ENCODE measurements around the gene ACTG1.

The ACTG1 gene

DNA sequence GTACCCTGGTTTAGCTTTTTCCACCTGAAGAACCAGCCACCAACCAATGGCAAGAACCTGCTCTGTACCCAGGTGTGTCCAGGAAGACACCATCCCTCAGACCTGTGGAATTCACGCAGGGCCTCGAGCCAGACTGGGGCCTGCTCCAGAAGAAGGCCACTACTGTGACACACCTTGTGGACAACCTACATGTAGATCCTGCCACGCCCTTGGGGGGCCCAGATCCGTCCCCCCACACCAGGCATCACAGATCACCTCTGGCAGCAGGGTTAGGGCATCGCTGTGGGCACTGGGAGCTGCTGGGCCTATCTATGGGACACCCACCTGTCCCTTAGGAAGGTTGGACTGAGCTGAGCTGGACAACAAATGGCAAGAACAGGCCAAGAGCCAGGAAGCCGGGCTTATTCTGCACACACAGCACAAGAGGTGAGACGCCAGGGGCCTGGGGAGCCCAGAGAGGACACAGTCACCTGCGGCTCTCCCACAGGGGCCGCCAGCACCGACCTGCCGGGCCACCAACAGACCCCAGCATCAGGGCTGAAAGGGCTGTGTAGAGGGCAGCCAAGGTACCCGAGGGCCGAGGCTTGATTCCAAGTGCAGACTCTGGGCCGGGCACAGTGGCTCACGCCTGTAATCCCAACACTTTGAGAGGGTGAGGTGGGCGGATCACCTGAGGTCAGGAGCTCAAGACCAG, 31.8 kb upstream of the ACTG1 start:
- no peak for DNase-seq

DNA sequence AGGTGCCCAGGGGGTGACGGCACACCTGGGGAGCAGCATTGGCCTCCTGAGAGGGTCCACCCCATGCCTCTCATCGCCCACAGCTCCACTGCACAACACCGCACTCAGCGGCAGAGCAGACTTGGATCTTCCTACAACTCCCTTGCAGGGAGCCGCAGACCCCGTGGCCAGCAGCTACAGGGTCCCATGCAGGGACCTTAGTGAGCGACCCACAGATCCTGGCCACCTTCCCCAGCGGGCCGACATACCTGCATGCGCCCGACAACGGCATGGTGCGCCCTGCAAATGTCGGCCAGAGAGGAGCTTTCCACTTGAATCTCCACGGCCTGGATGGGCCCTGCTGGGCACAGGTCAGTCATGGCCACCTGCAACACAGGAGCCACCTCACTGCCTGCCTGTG, 31.2 kb upstream of the ACTG1 start:
- no peak for DNase-seq

DNA sequence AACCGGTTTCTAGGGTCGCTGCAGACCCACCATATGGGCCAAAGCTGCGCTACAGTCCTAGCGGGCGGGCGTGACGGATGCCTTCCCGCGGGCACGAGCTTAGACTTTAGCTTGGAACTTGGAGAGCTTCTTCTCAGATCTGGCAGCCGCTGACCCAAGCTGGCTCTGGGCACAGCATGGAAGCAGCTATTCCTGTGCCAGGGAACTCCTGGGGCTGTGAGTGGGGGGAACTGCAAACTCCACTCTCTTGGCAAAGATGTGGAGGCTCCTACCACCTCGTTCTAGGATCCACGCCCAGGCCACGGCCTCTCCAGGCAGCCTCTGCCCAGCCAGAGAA, 30.7 kb upstream of the ACTG1 start:
- DNase-seq = no peak

DNA sequence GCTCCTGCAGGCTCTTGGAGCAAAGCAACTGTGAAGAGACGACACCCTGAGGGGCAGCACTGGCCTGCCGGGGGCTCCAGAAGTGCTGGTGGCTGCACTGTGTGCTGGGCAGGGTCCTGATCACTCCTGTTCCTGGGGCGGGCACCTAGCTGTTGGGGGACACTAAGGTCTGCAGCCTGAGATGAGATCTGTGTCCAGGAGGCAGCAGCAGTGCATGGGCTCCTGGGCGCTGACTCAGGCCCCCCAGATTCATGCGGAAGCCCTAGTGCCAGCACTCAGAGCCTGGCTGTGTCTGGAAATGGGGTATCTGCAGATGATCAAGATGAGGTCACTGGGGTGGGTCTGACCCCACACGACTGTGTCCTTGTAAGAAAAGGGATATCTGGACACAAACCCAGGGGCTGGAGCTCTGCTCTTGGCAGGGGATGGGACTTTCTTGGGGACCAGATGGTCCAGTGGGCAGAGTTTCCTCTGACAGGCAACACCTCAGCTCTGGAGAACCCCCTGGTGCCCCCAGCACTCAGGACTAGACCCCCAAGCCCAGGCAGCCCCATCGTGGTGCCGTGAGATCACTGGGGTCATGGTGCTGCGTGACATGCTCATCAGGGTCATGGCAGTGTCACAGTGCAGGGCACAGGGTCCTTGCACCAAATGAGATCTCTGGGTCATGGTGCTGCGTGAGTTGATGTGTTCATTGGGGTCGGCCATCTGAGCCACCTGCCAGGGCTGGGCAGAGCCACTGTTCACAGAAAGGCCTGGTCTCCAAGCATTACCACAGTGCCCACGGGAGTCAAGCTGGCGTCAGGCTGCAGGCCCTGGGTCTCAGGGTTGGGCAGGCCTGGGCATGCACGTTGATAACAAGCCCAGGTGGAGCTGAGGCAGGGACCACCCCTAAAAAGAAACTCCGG, 30.1 kb upstream of the ACTG1 start:
- DNase-seq = no peak

DNA sequence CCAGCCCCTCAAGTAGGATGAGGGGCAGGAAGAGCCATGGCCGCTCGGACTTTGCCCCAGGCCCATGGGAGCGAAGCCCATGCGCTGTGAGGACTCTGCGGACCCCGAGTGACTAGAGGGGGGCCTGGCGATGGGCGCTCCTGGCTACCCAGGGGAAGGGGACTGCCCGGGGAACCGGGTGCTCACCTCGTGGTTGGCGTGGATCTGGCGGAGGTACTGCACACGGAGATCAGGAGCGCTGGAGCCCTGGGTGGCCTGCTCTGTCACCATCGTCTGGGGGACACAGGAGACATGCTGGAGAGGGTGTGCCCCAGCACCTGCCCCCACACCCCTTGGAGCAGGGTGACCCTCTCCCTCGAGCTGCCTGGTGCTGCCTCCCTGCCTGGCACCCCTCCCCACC, 28.5 kb upstream of the ACTG1 start:
- DNase-seq = no peak

DNA sequence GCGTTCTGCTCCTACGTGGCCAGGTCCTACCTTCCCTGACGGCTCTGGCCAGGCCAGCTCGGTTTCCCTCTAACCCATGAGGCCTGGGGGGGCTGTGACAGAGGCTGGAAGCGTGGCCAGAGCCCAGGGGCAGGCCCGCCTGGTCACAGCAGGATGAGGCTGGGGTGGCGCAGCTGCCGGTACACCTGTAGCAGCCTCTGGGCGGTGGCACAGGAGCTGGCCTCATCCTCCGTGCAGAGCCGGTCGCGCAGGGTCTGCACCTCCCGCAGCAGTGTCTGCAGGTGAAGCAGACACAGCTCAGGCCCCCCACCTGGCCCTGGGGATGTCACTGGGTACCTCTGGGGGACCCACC, 28.1 kb upstream of the ACTG1 start:
- no peak for DNase-seq

DNA sequence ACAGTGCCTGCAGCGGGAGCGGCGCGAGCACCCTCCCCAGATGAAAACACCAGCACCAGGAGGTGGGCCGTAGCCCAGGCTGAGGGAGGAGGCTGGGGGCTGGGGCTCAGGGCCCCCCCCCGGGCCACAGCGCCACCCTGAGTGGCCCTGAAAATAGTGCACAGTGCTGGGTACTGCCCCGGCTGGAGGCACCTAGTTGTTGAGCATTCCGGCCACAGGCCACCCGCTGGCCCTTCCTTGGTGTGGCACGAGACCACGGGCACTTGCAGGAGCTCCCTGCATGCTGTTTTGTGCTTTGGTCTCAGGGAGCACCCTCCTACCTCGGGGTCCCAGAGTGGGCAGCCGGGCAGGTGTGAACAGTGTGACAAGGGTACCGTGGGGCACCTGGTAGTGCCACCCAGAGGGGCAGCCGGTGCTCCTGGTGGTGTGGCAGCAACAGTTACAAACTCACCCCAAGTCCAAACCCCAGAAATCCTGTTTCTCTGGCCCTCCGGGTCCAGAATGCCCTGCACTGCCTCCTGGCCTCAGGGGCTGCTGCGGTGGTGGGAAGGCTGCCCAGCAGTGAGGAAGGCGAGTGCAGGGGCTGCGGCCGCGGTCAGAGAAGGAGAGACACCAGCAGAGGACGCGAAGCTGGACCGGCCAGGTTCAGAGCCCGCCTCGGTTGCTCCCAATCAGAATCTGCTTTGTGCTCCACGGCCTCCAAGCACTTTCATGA, 27.5 kb upstream of the ACTG1 start:
- DNase-seq = no peak

DNA sequence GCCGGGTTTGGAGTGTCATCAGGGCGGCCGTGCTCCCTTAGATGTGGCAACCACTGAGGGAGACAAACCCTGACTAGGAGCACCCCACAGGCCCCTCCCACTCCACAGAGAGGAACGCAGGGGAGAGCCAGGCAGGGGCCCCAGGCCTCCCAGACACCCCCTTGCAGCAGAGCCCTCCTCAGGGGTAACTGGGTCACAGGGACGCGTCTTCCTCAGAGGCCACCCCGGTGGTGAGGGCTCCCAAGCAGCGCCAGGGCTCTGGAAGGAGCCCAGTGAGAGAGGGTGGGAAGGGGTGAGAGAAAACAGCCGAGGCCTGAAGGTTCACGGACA, 26.9 kb upstream of the ACTG1 start:
- no peak for DNase-seq

DNA sequence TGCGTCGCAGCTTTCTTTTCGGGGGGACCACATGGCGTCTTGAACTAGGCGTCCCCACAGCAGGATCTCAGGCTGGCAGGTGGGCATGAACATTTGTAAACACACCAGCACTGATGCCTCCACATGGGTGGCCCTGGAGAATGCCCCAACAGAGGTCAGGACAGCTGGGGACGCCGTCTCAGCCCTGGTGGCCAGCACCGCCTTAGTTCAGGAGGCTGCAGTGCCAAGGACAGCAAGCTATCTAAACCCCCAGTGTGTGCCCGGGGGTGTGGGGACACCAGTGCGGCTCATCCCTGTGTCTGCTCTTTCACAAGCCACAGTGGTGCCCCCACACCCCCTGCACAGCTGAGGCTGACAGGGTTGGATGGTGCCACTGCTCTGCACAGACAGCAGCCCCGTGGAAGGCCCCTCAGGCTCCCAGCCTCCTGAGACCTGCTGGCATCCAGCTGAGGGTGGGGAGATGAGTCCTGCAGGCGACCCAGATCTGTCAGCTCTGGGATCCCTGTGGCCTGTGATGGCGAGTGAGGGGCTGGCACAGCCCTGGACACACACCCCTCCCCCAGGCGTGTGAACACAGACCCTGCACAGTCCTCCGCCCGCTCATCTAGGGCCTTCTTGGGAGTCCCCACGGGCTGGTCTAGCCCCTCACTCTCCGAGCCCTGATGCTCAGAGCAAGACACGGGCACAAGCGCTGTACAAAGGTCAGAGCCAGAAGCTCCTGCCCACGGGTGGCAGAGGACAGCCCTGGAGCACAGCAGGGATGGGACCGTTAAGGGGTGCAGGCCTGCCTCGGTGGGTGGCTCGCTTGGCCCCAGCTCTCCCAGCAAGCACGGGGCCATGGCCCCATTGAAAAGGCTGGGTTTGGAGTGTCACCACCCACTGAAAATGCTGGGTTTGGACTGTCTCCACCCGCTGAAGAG, 26.3 kb upstream of the ACTG1 start:
- DNase-seq = no peak

DNA sequence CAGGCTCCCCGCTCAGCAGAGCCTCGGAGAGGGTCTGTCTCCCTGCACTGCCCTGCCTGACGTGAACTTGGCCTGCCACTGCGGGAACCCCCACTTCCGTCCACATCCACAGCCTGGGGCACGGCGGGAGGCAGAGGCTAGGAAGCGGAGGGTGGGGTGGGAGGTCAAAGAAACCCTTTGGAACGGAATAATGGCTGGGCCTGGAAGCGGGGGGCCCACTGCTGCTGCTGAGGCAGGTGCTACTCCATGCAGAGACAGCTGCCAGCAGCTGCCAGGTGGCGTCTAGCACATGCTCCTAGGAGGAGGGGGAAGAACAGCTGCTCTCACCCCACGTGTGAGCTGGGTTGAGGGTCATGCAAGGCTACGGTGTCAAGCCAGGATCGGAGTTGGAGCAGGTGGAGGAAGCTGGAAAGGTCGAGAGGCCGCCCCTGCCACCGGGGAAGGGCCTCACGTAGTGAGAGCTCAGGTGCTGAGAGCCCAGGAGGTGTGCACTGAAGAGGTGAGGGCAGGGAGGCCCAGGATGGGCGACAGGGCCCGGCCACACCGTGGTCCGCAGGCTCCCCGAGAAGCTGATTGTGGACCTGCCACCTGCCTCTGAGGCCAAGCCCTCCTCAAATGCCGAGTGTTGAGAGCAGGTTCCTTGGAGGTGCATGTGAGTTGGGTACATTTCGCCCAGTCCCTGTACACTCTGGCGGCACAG, 25.4 kb upstream of the ACTG1 start:
- no peak for DNase-seq

DNA sequence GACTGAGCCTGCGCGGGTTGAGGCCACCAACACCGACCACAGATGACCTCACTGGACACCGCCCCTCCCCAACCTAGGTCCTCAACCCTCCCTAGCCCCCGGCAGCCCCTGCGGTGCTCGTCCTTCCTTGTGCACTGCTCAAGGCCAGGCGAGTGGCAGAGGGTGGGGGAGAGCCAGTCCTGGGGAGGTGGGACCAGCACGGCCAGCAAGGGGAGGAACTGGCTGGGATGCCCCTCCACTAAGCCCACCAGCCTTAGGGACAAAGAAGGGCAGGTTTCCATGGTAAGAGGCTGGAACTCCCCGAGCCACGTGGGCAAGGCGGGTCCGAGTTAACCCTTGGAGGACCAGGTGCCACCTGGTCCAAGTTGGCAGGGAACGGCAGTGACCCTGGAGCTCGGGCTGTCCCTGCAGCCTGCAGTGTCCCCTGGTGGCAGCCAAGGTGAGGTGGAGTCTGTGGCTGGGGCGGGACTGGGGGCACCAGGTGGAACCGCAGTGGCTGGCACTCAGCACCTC, 24.8 kb upstream of the ACTG1 start:
- no peak for DNase-seq

DNA sequence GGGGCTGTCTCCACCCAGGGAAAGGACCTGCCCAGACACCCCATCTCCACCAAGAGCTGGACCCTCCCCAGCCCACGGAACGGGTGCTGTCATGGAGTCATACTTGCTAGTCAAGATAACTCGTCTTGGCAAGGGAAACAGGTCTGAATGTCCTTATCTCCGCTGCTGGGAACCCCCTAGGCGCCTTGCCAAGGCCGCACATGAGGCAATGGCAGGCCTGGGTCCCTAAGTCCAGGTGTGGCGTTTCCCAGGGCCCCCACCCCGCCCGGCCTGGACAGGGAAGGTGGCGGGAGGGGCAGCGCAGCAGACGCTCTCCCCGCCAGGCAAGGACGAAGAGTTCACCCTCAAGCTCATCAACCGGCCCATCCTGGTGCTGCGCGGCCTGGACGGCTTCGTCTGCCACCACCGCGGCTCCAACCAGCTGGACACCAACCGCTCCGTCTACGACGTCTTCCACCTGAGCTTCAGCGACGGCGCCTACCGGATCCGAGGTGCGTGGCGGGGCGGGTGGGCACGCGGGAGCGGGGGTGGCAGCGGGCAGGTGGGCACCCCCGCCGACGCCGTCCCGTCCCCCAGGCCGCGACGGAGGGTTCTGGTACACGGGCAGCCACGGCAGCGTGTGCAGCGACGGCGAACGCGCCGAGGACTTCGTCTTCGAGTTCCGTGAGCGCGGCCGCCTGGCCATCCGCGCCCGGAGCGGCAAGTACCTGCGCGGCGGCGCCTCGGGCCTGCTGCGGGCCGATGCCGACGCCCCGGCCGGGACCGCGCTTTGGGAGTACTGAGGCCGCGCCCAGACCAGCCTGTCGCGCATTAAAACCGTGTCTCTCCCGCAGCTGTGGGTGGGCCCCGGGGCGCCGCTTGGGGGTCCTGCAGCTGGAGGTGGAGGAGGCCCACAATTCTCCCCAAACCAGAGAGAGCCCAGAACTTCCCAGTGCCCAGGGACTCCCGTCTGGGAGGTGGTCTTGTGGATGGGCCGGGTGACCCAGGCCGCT, 24.0 kb upstream of the ACTG1 start:
- no peak for DNase-seq

DNA sequence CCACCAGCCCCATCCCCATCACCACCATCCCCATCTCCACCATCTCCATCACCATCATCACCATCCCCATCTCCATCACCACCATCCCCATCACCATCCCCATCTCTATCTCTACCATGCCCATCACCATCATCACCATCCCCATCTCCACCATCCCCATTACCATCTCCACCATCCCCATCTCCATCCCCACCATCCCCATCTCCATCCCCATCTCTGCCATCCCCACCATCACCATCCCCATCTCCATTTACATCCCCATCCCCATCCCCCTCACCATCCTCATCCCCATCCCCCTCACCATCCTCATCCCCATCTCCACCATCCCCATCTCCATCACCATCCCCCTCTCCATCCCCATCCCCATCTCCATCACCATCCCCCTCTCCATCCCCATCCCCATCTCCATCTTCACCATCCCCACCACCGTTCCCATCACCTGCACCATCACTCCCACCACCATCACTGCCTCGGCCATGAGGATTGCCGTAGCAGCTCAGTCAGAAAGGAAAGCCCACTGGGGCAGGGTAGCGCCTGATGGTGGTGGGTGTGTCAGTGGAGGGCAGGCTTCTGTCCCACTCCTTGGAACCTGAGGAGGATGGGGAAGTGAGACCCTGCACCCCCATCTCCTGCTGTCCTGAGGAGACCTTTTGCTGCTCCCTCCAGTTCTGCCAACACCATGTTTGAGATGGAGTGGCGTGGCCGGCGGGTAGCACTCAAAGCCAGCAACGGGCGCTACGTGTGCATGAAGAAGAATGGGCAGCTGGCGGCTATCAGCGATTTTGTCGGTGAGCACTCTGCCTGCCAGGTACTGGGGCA, 23.1 kb upstream of the ACTG1 start:
- no peak for DNase-seq

DNA sequence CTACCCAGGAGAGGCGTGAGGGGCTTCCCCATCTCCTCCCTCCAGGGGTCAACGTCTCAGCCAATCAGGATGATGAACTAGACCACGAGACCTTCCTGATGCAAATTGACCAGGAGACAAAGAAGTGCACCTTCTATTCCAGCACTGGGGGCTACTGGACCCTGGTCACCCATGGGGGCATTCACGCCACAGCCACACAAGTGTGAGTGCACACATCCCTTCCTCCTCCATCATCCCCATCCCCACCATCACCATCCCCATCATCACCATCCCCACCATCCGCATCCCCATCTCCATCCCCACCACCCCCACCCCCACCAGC, 22.4 kb upstream of the ACTG1 start:
- no peak for DNase-seq

DNA sequence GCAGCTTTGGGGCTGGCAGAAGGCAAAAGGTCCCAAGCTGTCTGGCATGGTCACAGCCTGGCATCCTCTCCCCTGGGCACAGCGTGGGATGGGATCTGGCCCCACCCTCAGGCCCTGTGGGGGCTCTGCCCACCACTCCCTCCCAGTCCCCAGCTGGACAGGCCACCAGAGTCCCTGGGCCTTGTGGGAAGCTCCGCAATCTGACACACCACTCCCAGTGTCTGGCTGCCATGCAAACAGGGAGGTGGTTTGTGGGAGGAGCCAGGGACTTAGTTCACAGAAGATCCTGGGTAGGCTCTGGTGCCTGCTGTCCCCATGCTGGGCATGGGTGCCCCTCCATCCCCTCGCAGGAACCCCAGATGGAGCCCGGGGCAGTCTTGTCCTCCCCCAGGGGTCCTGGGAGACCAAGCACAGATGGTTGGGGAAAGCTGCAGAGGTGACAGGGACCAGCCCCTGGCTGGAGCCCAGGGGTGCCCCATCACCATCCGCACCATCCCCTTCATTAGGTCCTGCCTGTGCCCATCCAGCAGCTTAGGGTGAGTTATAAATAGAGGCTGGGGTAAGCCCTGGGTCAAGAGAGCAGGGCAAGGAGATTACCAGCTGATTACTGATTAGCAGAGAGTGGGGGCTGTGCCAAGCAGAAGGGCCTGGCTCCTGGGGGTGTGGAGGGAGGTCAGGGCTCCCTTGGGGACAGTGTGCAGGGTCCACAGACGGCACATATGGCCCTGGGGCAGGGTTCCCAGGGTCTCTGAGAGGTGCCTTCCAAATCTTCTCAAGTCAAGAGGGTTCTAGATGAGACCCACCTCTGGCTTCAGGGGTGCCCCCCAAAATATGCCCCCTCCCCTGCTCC, 21.8 kb upstream of the ACTG1 start:
- DNase-seq = no peak

DNA sequence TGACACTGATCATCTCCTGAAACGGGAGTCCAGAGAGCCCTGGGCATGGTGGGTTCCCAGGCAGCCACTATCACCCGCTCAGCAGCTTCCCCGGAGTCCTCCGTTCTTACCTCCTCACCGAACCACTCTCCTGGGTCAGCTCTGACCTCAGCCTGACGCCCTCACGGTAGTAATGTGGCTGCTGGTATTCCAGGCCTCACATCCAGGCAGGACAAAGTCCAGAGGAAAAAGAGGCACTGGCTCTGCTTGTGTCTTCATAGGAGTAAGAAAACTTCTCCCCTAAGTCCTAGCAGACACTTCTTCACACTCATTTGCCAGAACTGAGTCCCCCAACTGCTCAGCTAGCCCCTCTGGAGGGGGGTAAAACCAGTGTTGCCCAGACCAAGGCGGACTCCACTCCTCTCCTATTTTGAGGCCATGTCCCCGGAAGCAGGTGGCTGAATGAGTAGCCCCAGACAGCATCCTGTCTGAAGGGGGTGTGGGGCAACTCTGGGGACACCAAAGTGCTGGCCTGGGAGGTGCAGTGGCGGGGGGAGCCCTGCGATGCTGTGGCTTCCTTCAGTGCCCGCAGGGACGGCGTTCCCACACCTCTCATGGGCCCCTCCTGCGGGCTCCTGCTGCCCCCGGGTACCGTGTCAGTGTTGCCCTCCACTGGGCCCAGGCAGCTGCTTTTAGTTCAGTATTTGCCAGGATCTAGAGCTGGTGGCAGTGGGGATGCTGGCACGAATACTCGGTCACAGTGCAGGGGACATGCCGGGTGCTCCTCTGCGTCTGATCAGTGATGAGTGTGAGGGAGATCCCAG, 20.9 kb upstream of the ACTG1 start:
- no peak for DNase-seq

DNA sequence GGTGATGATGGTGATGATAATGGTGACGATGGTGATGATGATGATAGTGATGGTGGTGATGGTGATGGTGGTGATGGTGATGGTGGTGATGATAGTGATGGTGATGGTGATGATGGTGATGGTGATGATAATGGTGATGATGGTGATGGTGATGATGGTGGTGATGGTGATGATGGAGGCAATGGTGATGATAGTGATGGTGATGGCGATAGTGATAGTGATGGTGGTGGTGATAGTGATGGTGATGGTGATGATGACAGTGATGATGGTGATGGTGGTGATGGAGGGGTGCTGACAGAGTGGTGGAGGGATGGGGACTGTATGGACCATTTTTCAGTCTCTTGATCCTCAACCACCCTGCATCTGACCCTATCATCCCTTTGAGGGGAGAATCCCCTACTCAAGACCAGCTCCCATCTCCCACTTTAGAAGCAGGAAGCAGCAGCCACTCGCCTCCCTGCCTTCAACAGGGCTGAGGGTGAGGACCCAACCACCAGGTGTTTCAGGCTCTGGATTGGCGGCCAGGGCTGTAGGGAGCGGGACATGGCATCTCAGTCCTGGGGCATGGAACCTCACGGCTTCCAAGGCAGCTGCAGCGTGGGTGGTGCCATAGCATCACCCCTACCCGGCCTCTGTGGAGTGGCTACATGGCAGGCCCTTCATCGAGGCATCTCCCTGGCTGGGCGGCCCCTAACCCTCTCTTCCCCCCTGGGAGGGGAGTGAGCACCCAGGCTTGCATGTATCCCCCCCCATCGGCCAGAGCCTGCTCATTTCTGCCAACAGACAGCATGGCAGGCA, 20.1 kb upstream of the ACTG1 start:
- DNase-seq = no peak
